Activated CD4-positive, alpha-beta T cell treated with anti-CD3 and anti-CD28 coated beads, Interleukin-10, Interleukin-2, amounts not matched to agents 100 ng/mL and 50 ng/mL, durations not matched to agents 16 hours and 8 hours (primary cell): ENCODE measurements around the gene CABLES2.
A peak's percentile ranks its signal among the peaks of the same experiment; 100 is the strongest.

Experiments used
- DNase-seq: peaks from one replicate; pipeline ENCODE4 v3.0.0-alpha.2; 2020

CABLES2 gene

DNA sequence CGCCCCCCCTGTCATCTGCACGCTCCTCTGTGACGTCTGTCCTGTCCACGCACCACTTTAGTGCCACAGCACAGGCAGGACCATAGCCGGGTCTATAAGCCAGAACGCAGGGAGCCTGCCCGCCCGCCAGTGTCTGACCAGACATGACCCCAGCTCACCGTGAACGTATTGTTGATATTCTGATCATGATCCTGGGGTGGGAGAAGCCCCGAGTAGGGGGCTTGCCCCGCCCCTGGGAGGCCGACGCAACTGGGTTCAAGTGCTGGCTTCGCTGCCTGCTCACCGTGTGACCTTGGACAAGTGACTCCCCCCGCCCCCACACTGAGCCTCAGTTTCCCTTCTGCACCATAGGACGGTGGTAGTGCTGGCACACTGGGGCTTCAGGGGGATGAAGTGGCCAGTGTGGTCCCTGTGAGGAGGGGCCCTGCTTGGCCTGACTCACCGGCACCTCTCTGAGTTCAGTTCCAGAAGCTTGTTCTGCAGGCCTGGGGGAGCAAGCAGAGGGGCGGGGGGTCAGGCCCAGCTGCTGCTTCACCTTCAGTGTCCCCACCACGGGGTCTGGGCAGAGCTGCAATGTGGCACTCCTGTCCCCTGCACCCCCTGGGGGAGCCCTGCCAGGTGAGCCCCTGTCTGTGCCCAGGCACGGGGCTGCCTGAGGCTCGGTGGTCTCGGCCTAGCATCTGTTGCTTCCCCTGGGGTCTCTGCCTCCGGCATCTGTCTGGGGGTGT lies 11.1 kb upstream of the CABLES2 start:
- no peak for DNase-seq

DNA sequence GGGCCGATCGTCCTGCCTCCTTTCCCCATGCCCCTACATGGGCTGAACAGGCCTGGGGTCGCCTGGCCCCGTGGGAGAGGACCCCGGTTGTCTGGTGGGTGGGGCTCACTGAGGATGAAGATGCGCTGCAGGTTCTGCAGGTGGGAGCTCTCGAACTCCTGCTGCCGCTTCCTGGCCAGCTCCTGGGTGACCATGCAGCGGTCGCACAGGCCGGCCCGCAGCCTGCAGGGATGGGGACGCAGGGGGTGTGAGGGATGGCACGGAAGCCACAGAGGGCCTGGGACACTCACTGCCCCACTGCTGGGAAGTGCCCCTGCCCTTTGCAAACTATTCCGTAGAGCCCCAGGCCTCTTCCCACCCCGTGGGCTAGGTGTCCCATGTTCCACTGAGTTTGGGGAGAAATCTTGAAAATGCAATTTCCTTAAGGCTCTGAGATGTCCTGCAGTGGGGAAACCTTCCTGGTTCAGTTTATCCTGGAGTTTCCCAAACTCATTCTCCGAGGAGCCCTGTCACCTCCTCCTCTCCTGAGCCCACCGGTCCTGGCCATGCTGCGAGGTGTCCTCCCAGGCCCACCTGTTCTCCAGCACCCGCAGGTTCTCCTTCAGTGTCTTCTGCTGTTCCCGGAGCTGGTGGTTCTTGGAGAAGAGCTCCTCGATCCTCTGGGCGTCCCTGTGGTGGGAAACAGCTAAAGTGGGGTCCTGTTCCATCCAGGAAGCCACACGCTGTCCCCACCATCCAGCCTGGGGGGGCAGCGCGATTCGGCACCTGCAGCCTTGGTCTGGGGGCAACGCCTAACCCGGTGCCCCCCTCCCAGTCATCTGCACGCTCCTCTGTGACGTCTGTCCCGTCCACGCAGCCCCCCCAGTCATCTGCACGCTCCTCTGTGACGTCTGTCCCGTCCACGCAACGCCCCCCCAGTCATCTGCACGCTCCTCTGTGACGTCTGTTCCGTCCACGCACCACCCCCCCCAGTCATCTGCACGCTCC lies 9.9 kb upstream of the CABLES2 start:
- no peak for DNase-seq

DNA sequence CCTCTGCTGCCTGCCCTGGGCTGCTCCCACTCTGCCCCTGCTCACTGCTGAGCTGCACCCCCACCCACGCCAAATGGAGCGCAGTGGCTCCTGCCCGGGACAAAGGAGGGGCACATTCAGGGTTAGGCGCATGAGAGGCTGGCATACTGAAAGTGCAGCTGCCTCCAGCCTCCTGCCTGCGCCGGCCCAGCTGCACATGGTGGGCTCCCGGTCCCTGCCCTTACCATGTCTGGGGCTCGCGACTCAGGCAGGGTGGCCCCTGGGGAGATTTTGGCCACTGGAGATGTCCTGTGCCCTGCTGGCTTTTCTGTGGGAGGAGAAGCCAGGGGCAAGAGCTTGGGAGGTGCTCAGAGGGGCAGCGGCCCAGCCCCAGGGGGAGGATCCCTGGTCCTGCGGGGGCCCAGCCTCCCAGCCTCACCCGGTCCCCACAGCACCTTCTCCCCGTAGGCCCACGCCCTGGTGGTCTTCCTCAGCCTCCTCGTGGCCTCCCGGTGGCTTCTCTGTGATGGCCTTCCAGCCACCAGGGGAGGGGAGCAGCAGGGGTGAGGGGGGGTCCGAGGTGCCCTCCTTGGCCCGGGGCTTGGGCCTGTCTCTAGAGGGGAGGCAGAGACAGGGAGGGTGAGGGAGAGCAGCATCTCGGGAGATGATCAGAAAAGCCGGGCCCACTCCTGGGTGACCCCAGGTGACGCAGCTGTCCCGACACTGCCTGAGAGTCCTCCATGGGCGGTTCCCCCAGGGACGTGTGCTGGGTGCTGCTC lies 8.4 kb upstream of the CABLES2 start:
- no peak for DNase-seq

DNA sequence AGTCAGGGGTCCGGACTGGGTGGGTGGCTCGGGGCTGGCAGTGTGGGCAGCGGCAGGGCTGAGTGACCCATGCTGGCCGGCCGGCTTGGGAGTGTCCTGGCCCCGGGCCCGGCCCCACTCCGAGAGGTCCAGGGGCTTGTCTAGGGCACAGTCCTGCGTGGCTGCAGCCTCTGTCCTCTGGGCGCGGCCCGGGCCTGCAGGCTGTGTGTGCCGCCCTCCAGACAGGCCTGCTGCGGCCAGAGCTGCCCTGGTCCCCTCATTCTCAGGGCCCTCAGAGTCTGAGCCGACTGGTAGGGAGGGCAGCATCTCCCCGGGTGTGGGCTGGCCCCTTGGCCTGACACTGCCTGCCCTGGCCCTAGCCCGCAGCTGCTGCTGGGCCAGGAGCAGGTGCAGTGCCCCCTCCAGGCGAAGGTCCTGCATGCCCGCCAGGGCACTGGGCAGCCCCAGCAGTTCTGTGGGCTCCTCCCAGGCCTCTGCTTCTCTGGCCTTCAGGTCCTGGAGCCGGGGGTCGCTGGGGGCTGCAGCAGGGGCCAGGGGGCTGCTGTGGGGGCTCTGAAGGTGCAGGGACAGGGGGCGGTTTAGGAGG lies 6.9 kb upstream of the CABLES2 start:
- no peak for DNase-seq

DNA sequence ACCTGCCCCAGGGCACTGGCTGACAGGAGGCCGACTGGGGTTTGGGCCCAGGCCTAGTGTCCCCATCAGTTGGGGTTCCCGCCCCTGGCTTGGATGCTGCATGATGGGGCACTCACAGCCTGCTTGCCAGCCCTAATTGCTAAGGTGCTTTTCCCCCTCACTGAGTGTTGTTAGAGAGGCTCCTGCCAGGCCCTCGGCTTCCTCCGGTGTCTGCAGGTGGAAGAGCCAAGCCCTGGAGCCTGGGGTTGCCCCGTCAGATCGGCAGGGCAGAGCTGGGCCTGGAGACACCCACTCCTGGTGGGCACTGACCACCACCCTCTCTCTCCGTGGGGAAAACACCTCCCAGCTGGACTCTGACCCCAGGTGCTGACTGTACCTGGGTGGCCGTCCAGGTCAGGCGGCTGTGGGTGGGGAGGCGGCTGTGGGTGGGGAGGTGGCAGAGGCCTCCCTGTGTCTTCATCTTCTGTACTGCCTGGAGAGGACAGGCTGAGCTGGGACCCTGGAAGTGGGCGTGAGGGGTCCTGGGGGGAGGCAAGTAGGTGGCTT lies 6.0 kb upstream of the CABLES2 start:
- DNase-seq: no peak

DNA sequence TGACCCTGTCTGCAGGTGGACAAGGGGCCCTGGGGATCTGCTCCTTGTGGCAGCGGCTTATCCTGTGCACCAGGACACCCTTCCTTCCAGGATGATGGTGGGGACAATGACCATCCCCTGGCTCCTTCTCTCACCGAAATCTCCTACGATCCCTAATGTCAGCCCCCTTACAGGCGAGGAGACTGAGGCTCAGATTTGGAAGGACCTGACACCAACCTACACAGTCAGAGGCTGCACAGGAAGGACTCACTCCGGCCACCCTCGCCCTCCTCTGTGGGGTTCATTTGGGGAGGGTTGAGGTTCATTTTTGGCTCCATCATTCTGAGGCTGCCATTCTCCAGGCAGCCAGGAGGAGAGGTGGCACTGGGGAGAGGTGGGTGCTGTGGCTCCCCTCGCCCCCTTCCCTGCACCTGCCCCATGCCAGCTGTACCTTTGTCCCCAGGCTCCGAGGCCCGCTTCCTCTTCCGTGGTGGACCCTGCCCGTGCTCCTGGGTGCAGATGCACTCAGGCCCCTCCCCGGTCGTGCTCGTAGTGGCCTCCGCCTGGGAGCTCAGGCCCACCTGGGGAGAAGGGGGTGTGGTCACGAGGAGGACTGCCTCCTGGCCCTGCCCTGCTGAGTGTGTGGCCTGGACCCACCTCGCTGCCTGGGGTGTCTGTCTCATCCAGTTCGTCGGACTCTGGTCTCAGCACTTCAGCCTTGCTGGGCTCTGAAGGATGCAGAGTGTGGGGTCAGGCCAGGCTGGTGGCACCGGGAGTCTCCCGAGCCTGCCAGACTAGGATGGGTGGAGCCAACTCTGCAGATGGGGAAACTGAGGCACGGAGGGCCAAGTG lies 5.3 kb upstream of the CABLES2 start:
- no peak for DNase-seq

DNA sequence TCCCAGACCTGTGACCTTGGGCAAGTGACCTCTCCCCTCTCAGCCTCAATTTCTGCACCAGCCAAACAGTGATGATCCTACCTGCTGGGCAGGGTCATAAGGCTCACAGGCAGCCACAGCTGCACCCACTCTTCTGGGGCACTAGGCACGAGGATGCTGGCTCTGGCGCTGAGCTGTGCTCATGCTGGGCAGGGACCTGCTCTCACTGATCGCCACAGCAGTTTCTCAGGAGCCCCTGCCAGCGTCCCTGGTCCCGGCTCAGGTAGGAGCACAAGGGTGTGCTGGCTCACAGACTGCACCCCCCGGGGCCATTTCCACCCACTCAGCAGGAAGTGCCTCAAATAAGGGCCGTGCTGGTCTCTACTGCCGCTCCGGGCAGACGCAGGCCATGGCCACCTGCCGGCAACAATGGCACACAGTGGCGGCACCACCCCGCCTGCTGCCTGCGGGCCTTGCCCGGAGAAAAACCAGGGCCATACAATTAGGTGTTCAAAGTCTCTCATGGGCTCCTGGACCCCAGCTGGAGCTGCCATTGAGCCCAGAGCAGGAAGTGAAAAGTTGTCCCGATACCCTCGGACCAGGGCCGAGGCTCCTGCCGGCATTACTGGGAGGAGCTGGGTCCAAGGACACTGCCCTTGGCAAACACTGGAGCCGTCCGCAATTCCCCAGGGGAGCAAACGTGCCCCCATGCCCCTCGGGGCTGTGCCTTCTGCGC lies 4.6 kb upstream of the CABLES2 start:
- DNase-seq: no peak

DNA sequence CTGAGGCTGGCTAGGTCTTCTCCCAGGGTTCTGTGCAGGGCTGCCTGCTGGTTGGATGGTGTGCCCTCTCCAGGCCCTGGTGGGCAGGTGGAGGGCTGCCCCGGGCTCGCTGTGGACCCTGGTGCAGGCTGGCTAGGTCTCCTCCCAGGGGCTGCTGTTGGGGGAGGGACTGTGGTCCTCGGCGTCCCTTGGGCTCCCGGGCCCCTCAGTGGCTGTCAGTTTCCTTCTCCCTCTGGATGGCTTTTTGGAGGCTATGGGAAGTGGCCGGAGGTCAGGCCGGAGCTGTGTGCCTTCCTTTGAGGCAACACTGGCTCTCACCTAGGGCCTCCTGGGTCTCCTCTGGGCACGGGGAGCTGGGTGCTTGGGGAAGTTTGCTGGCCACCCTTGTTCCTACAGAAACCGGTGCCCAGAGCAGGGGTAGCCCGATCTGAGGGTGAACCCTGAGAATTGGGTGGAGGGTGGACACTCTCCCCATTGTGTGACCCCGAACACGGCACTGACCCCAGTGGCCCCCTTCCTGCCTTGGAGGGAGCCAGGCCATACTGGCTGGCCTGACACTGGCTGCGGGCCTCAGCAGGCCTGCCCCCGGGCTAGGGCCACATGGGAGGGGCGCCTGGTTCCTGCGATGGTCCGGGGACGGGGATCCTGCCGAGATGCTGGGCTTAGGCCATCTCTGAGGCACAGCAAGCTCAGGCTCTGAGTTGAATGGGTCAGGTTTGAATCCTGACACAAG lies 3.8 kb upstream of the CABLES2 start:
- DNase-seq: no peak

DNA sequence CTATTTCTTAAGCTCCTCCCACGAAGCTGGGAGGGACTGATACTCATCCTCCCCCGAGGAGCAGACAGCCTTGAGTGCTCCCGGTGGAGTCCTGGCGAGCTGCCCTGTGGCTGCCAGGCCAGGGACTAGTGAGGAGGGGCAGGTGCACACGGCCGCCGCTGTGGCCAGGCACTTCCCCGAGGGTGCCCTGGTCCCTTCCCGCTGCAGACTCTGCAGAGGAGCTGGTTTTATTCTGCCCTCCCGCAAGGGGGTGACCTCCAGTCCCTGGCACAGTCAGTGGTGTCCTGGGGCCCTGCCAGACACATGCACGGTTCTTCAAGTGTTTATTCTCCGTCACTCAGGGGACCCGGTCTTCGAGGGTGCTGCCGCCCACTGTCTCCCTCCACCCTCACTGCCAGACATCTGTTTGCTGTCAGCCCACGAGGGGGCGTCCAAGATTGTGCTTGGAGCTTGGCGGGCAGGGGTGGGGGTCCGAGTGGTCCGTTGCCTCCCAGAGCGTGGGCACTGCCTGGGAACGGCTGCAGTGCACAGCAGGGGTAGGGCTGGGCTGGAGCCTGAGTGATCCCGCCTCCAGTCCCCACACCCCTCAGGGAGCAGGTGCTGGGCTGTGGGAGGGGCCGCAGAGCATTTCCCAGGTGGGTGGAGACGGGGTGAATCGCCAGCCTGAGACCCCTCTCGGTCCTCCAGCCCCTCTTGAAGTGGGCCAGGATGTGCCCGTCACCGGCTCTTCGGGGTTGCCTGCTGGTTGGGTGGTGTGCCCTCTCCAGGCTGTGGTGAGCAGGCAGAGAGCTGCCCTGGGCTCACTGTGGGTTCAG lies 3.1 kb upstream of the CABLES2 start:
- DNase-seq: peak; percentile 48

DNA sequence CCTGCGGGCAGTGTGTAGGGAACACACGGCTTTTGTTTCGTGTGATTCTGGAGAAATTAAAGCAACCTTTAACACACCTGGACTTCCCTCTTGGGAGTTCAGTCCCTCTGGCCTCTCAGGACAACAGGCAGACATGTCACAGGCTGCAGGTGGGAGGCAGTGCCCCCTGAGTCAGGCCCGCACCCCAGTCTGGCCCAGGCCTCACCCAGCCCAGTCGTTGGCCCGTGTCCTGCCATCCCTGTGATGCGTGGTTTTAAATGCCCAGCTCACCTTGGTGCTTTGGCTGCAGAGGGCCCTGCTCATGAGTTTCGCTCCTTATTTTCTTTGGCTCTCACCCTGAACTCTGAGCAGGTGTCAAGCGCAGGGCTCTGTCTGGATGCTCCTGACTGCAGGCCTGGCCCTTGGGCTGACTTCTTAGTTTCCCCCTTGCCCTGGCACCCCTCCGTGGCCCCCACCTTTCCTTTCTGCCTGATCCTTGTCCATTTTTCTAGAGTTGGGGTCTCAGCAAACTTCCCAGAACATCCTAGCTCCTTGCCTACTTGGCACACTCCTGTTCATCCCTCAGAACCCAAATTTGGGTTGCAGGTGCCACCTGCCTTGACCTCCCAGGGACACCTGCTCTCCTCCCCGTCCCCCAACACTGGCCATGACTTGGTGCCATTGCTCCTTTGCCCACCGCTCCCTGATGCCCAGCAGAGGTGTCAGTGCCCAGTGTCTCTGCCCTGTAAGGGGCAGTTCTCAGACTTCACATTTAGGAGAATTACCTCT lies 2.2 kb upstream of the CABLES2 start:
- no peak for DNase-seq

DNA sequence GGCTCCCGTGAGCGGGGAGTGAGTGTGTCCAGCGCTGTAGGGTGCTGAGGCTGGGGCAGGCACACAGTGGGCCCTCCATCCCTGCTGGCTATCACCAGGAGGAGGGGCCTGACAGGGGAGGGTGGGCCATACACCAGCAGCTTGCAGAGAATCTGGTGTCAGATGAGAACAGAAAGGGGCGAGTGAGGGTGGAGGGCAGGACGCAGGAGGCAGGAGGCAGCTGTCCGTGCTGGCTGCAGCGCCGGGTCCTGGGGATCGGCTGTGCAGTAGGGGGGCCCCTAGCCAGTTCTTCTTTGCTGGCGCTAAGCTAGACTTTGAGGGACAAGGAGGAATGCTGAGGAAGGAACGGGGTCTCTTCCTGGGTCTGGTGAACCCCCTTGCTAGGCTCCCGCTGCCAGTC lies 1.6 kb upstream of the CABLES2 start:
- no peak for DNase-seq

DNA sequence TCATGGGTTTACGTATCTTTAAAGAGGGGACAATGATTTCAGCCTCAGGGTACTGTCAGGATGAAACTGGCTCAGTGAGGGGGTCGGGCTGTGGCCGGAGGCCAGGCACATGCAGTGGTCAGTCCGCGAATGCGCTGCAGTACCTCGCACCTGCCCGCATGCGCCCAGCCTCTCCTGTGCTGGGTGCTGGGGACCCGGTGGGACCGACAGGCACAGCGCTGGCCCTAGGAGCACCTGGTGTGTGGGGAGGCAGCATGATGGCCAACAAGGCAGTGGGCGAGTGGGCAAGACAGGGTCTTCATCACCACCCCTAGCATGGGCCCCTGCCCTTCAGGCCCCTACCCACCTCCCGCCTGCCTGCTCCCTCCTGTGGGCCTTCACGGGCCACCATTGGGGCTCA lies 970 bp upstream of the CABLES2 start:
- DNase-seq: no peak

DNA sequence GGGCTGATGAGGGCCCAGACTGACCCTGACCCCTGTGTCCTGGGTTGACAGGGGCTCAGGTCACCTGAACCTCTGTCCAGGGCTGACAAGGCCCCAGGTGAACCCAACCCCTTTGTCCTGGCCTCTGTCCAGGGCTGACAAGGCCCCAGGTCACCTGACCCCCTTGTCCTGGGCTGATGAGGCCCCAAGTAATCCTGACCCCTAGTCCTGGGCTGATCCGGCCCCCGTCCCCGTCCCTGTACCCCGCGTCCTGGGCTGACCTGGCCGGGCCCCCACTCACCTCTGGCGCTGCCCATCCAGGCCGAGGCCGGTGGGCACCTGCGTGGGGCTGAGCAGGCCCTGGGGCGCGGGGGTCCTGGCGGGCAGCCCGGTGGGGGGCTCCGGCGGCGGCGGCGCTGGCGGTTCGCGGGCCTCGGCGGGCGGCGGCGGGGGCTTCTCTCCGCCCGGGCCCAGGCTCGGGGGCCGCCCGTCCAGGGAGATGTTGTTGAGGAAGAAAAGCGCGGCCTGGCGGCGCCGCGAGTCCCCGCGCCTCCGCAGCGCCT lies 379 bp downstream of the CABLES2 start:
- no peak for DNase-seq

DNA sequence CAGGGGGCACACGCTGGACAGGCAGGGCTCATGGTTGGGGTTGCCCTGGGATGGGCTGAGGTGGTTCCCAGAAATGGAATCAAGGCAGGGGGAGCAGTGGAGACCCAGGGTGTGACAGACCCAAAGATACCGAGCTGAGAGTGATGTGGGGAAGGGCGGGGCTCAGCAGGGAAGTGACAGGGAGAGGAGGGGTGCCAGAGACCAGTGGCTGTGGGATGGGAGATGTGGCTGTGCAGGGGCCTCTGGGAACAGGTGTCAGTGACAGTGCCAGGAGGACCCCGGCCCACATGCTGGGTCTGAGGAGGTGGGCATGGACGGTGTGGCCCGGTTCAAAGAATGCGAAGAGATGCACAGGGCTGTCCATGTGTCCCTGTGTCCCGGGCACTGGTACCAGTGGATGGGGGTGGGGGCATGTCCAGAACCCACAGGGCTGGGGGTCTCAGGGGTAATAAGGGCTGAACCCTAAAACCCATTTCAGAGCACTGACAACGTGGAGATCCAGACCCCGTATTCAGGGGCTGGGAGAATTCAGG lies 1.0 kb downstream of the CABLES2 start:
- no peak for DNase-seq

DNA sequence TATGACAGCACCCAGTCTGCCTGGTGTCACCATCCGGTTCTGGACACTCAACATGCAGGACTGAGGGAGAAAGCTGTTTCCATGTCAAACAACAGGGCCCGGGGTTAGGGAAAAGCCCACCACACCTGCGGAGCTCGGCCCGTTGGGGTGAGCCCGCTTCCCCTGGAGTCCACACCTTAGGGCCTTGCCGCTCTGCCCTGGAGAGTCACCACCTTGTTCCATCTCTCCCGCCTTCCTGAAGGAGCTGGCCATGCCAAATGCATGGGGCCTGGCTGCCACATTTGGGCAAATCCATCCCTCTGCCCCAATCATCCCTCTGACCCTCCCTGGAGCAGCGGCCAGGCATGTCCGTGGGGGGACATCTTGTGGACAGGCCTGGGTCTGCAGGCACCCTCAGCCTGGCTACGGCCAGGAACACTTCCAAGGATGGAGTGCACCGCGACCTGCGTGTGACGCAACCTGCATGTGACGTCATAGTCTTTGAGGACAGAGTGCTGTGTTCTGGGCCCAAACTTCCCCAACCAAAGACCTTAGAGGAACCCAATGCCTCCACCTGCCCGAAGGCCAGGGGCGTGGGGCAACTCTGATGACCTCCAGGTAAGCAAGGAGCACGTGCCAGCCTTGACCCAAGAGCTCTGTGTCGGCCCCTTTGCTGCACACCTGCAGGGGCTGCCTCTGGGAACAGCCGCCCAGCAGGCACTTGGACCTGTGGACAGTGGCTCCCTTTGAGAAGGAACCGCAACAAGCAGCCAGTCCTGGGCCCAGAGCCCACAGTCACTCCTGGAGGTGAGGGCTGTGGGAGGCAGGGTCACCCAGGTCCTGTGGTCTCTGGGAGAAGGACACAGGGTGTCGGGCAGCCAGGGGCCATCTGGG lies 1.7 kb downstream of the CABLES2 start:
- no peak for DNase-seq

DNA sequence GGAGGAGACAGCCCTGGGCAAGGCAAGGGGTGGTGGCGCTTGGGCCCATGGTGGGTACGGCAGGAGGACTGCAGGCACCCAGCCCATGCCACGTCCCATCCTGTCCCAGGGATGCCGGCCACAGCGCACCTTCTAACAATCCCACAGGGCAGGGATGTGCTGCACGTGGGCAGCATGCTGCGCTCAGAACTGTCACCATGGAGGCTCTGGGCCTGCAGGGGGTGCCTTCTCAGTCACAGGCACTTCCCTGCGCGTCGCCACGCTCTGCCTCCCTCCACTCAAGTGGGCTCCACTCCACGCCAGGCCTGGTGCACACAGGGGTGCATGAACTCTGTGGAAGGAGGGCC lies 2.4 kb downstream of the CABLES2 start:
- no peak for DNase-seq

DNA sequence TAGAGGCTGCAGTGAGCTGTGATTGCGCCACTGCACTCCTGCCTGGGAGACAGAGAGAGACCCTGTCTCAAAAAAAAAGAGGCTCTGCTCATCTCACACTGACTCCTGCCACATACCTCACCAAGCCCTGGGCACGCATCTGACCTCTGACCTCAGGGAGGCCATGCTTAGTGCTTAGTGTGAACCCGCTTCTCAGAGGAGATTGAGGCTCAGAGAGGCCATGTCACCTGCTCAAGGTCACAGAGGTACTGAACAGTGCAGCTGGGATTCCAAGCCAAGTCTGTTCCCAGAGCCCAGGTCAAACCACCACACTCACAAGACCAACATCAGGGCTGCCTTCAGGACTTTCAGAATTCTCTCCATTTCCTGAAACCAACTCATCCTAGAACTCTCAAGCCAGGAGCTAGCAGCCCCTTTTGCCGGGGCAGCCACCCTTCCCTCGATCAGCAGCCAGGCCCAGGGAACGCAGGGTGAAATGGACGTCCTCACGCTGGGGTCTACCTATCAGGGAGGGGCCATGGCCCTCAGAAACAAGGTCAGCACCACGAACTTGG lies 2.9 kb downstream of the CABLES2 start:
- no peak for DNase-seq
